Breast epithelium (tissue), 3 donors: Measurements from ENCODE around the gene LDLRAD4.

Source experiments
- POLR2A ChIP-seq: fragments of 450-650 bp; IDR thresholded peaks from one replicate; pipeline ENCODE4 v1.6.1; 2016; ENCODE audit warnings: antibody characterized with exemption, mild to moderate bottlenecking, moderate library complexity
- POLR2AphosphoS5 ChIP-seq, 3 donors: sonication (generic); formaldehyde crosslinking; IDR thresholded peaks; one replicate each; pipeline ENCODE4 v1.6.1; 2017; ENCODE audit warnings: antibody characterized with exemption in 3 of 3
- TF ChIP-seq, protein P1 (sequence below), 3 donors: fragments of 450-650 bp; IDR thresholded peaks; one replicate each; pipeline ENCODE4 v1.5.1; 2016 to 2017; ENCODE audit warnings: antibody characterized with exemption in 3 of 3, mild to moderate bottlenecking in 3 of 3, moderate library complexity in 3 of 3

DNA sequence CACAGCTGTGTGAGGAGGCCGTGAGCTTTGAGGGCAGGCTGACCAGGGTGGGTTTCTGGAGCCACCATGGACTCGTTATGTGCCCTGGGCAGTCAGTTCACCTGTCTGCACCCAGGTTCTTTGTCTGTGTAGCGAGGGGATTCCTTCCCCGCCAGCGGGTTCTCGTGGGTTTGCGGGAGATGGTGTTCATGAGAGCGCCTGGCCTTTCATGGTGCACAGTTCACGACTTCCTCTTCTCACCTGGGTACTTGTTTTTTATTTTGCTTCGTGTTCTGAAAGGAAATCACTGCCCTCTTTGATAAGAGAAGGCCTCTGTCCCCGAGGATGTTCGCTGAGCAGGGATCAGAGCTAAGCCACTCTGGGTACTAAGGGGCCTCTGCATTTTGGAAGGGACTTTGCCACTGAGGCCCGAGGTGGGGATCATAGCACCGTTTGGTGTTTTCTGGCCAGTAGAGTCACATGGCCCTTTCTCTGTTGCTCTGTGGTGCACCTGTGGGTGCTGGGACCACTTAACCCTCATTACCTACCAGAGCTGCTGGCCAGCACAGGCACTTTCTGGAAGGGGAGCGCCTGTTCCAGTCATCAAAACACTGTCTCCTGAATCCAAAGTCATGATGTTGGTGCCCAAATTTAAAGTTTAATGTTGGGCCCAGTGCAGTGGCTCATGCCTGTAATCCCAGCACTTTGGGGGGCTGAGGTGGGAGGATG is 78.5 kb downstream of the LDLRAD4 start:
- TF ChIP-seq POLR2A (no peak), POLR2AphosphoS5 (IDR thresholded peaks at IDR 0.05) (no peak)
- TF ChIP-seq, protein P1, sequence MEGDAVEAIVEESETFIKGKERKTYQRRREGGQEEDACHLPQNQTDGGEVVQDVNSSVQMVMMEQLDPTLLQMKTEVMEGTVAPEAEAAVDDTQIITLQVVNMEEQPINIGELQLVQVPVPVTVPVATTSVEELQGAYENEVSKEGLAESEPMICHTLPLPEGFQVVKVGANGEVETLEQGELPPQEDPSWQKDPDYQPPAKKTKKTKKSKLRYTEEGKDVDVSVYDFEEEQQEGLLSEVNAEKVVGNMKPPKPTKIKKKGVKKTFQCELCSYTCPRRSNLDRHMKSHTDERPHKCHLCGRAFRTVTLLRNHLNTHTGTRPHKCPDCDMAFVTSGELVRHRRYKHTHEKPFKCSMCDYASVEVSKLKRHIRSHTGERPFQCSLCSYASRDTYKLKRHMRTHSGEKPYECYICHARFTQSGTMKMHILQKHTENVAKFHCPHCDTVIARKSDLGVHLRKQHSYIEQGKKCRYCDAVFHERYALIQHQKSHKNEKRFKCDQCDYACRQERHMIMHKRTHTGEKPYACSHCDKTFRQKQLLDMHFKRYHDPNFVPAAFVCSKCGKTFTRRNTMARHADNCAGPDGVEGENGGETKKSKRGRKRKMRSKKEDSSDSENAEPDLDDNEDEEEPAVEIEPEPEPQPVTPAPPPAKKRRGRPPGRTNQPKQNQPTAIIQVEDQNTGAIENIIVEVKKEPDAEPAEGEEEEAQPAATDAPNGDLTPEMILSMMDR (IDR thresholded peaks at IDR 0.05), result no peak
